GM19452 (cell line): Measurements from ENCODE around the gene CNTRL.

Source experiments
- ATAC-seq: cut with Tn5 transposase; IDR thresholded peaks from one replicate; pipeline ENCODE4 v1.9.1; 2021; ENCODE audit not compliant: unreplicated experiment

Gene CNTRL

DNA sequence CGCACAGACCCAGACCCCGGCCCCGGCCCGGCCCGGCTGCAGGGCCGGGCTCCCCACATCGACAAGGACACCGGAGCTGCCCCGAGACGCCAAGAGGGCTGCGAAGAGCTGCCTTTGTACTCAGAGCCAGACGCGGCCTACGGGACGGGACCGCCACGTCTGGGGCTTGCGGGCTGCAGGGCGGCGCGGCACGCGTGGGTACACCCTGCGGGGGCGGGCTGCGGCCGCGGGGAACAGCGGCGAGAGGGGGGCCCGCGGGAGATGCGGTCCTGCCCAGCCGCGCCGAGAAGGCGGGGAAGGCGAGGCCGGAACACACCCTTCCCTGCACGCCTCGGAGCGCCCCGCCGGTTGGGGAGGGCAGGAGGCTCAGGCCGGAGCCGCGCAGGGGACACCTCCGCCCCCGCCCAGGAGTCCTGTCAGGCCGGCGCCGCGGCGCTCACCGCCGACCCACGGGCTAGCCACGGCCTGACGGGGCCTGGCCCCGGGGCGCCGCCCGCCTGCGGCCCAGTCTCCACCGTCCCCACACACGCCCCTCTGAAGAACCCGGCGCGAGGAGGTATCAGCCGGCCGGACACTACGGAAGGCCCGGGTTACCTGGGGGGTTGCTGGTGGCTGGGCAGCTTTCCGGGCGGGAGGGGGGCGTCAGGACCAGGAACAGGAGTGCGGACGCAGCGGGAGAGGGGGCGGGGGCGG, 126.4 kb downstream of the CNTRL start:
- ATAC-seq, result peak; percentile 12

DNA sequence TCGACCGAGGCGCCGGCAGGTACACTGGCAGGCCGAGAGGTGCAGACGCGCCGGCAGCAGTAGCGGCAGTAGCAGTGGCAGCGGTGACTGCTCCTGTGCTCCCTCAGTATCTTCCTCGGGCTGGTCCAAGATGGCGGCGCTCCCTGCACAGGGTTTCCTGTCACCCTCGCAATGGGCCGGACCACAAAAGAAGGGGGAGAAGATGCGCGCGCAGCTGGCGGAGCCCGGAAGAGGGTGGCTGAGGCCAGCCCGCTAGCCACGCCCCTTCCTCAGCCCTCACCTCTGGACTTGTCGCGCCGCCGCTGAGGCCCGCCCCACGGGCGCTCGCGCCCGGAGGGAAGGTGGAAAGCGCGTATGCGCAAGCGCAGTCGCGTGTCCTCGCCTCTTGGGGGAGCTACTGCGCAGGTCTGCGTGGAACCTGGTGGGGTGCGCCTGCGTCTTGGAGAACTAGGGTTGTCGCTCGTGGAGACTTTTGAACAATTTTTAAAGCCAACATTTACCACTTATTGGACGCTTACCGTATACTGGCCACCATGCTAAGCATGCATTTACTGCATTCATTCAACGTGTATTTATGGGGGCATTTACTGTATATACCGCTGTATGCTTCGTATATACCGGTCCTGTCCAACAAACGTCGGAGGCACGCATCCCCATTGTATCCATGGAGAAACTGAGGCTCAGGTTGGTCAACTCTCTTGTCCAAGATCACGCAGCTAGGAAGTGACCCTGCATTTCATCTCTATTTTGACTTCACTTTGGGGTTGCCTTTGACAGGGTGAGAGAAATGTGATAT, 127.2 kb downstream of the CNTRL start, which contains the start of gene RAB14:
RAB14 (minus strand) TSS at position 132 of the 796 bp plus-strand sequence. CDS start 8,457 bp downstream, outside the sequence.
- ATAC-seq, result peak; percentile 83

DNA sequence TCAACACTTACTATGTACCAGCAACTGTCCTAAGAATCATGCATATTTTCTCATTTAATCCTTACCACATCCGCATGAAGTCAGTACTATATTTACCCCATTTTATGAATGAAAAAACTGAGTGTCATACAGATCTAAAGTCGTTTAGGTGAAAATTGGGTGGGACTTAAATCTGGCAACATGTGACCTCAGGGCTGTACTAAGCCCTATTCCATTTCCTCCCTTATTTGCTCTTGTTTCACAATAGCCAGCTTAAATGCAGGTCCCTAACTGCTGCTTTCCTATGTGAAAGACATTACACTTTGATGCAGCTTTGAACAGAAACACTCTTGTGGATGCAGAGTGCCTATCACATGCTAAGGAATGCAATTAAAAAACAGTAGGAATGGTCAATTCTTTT, 129.4 kb downstream of the CNTRL start:
- no peak for ATAC-seq

DNA sequence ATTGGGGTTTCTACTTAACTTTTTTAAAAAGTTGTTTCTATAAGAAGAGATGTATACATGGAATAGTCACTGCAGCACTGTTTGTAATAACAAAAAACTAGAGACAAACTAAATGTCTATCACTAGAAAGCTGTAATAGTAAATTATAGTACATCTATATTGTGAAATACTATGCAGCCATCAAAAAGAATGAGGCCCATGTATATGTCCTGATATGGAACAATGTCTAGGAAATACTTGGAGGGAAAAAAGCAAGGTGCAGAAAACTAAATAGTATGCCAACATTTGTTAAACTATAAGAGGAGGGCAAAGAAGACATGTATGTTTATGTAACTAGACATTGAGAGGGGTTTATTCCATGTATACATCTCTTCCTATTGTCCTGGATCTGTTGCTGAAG, 129.9 kb downstream of the CNTRL start:
- ATAC-seq, result no peak

DNA sequence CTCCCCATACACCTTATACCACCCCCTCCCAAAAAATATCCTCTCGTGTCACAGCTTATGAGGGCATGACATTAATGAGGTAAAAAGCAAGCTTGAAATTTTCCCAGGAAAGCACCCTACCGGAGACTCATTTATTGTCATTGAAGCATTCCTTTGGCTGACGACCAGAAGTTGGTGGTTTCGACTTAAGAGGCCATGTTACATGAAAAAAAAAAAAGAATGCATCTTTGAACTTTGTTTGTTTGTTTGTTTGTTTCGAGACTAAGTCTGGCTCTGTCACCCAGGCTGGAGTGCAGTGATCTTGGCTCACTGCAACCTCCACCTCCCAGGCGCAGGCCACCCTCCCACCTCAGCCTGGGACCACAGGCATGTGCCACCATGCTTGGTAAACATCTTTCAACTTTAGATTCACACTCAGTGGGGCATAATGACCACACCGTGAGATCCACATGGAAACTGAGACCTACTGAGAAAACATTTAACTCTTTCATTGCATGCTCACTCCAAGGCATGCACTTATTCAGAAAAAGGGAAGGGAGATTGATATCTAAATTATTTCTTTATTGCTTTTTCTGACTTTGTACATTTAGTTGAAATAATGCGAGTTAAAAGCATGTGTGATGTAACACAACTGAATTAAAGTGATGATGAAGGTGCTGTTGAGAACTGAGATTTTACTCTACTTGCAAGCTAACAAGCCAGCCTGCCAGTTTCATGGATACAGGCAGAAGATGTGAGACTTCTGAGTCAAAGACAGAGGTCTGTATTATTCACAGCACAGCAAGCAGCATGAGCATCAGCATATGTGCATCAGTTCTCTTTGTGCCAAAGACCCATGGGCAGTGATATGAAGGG, 132.0 kb downstream of the CNTRL start:
- peak; percentile 32 for ATAC-seq

DNA sequence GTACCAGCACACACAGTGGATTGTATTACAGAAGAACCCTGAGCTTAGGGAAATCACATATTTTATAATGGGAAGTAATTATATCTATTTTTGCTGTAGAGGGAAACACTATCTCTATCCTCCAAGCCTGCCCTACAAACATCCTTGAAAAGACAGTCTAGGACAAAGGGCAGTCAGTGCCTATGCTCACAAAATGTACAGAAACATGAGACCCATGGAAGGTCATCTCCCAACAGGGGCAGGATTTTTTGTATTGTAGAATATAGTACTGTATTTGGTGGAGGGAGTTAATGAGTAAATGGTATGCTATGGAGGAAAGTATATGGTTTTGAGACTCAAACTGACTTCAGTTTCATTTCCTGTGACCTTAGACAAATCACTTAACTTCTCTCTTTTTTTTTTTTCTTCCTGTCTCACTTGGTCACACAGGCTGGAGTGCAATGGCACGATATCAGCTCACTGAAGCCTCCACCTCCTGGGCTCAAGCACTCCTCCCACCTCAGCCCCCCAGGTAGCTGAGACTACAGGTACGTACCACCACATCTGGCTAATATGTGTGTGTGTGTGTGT, 132.7 kb downstream of the CNTRL start:
- peak; percentile 87 for ATAC-seq

DNA sequence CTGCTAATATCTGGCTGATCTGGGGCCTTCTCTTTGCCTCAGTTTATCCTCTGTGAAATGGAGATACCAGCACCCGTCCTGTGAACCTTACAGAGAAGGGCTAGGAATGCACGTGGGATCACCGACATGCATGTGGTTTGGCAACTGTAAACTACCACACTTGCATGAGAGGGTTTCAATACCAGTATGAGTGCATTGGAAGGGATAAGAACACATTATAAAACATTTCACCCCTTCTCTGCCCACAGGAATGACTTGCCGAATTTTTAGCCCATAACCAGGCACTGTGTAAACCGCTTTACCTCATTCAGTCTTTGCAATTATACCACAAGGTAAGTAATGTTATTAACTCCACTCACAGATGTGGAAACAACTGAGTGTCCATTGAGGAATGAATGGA, 135.8 kb downstream of the CNTRL start:
- ATAC-seq, result no peak

DNA sequence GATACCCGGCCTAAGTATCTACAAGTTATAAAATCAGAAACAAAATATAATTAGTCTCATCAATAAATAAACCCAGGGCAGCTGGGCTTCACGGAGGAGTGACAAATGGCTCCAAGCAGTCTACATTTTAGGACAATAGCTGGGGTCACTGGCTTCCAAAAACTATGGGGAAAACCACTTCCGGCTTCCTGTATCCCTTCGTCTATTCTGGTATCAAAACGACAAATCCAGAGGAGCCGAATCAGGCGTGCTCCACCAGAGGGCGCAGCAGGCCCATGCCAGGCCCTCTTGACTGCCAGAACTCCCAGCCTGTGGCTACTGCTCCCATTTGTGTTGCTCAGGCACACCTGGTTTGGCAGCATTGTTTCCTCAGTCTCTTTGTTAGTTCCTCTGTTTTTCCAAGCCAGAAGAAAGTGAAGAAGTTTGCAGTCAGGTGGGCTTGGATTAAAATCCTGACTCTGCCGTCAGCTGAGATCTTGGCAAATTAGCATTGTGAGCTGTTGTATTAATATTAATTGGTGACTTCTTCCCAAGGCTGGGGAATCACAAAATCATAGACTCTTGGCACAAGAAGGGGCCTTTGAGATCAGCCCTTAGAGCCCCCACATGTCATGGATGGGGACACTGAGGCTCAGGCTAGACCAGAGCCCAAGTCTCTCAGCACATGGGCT, 138.5 kb downstream of the CNTRL start:
- ATAC-seq, result no peak

DNA sequence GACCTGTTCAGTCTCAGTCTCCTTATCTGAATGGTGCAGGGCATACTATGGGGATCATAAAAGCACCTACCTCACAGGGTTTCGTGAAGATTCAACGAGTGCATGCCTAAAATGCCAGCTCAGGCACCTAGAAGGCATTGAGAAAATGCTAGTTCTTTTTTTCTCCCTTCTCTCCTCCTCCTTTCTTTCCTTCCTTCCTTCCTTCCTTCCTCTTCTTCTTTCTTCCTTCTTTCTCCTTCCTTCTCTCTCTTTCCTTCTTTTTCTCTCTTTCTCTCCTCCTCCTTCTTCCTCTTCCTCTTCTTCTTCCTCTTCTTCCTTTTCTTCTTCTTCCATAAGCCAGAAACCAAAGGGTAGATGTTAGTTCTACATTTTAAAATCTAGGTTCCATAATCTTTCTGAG, 139.2 kb downstream of the CNTRL start:
- ATAC-seq, result no peak

DNA sequence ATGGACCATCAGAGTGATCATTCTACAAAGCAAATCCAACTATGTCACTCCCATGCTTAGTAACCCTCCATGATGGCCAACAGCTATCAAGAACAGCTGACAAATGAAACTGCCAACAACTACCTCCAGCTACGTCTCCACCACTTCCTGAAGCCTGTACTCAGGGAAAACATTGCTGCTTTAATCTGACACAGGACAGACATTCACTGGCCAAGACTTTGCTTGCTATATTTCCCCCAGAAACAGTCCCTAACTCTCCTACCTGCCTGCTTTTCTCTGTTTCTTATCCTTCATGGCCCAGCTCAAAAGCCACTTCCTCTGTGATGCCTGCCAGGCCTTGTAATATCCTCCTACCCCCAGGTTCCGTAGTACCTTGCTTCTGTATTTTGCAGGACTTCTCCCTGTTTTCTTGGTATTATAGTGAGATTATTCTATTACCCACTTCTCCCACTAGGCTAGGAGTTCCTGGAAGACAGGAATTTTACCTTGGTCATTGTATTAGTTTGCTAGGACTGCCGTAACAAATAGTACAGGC, 141.6 kb downstream of the CNTRL start:
- ATAC-seq, result no peak

DNA sequence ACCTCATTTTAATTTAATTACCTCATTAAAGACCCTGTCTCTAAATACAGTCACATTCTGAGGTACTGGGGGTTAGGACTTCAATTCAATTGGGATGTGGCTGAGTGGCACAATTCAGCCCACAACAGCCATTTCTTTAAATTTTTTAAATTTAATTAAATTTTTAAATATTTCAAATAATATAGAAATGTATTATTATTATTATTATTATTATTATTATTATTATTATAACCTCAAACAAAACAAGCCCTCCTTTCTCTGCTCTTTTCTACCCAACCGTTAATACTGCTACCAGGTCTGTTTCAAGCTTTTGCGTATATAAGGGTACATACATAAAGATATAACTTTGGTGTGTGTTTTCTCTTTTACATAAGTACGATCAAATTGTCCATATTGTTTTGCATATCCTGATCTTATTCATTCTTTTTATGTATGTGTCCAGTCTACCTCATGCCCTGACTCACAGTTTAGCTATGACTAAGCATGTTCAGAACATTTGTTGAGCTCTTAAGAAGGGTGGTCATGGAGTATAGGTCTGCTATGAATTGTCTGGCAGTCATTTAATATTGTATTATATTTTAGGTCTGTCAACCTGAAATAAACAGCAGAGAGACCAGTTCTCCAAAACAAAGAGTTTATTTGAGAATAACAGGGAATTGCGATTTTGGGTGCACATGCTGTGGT, 143.0 kb downstream of the CNTRL start:
- peak; percentile 71 for ATAC-seq

DNA sequence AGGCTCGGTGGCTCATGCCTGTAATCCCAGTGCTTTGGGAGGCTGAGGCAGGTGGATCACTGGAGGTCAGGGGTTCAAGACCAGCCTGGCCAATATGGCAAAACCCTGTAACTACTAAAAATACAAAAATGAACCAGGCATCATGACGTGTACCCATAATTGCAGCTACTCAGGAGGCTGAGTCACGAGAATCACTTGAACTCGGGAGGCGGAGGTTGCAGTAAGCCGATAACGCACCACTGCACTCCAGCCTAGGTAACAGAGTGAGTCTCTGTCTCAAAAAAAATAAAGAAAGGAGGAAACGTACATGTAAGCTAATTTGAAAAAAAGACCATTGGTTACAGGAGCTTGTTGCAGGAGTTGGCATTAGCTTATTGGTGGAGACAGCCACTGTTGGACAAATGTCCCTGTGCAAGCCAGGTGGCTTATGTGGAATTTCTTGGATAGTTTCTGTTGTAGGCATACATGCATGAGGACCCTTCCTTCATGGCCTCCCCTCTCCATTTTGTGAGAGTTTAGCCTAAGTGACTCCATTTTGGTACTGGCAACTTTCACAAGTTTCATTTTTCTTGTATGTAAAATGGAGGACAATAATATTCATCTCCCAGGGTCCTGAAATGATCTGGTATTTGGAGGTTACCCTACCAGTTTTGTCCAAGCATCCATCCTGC, 143.7 kb downstream of the CNTRL start:
- ATAC-seq, result no peak

DNA sequence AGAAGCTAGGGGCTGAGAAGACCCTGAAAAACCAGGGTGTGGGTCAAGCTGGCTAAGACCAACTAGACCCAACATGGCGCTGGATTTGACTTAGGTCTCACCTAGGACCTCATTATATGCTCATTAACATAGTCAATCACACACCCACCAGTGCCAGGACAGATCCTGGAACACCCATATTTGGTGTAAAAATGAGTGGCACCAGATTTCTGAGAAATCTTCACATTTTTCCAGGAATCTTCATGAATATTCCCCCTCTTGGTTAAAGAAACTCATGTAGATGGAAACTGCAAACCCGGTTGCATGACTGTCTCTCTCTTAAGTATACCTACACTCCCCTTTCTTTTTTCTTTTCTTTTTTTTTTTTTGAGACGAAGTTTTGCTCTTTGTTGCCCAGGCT, 144.8 kb downstream of the CNTRL start:
- no peak for ATAC-seq

DNA sequence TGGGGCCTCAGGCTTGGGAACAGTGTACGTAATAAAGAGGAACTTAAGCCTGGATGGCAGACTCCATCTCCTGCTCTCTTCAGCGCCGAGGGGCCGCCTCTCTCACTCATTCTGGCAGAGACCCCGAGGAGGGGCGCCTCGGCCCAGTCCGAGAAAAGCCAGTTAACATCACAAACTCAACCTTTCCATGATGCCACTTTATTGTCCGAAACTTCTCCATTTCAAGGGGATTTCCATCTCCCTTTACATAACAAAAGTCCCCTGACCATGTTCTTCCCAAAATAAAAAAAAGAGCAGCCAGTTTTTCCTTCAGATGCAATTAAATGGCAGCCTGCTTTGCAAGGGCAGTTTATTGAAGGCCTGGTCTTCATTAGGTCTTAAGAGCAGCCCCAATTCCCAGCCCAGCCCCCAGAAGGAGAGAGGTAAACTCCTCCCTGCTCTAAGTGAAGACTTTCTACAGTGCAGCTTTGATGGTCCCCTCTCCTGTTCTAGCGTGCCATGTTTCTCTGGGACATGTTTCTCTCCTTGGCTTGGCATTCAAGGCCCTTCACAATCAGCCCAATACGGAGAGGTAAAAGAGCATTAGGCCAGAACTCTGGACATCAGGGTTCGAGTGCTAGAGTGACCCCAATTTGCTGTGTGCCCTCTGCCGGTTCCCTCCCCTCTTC, 146.4 kb downstream of the CNTRL start:
- no peak for ATAC-seq

DNA sequence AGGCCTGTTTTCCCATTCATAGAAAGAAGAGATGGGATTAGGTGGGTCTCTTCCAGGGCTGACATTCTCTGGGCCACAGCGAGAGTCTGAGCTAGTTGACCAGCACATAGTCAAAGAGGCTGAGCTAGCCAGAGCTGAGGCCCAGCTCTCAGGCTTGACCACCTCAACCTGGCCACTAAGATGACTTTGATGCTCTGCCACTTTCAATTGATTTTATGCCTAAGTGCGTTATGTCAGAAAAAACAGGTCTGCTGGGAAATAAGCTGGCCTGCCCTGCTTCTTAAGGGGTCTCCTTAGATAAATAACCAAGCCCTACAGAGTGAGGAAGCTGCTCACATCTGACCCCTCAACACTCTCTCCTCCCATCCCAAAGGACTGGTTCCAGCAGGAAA, 146.9 kb downstream of the CNTRL start:
- no peak for ATAC-seq

DNA sequence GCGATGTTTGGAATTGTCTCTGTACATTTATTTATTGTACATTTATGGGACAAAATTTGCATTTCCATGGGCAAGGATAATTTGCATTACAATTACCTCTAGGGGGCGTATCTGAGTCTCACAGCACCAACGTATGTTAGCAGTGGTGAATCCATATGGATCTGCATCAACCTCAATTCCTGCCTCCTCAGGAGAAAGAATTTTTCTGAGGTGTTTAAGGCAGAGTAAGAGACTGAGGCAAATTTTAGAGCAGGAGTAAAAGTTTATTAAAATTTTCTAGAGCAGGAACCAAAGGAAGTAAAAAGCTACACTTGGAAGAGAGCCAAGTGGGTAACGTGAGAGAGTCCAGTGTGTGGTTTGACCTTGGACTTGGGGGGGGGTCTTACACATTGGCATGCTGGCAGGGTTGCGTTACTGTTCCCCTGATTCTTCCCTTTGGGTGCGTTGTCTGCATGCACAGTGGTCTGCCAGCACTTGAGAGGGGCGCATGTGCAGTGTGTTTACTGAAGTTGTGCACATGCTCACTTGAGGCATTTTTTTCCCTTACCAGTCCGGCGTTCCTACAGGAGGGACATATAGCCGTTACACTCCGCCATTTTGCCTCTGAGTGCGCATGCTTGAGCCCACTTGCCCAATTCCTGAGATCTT, 147.9 kb downstream of the CNTRL start:
- ATAC-seq, result no peak

DNA sequence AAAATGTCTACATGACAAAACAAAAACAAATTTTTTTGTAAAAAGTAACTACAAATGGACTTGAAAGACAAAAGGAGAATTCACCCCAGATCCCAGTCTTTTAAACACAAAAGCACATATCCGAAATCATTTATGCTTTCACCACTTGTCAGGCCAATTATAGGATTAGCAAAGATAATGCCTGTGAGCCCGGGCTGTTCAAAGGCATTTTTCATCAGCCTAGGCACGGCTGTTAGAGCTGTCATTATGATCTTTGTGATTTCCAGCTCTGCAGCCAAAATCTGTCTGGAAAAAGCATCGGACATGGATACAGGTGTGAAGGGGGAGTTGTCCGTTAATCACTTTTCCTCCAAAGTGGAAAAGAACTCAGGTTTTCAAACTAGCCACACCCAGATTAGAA, 150.5 kb downstream of the CNTRL start:
- ATAC-seq, result no peak

DNA sequence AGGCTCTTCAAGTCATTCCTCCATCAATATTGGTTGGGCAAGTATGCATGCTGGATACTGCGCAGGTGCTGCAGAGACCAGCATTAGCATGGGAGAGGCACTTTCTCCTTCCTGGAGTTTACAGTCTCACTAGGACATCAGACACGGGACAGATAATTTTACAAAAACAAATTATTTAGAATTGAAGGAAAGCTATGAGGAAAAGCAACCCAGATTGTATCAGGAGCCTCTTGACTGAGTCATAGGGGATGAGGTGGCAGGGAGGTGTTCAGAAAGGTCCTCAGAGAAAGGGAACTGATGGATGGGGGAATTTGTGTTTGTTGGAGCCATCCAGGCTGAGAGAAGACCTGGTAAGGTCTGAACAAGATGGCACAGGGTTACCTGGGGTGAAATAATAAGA, 151.4 kb downstream of the CNTRL start:
- ATAC-seq, result no peak
